ENCODE results near the gene TMX3. TPM values are rescaled to one million over a fixed set of nuclear protein-coding genes. Genes with fewer than 3 reads are reported as not detected.

Gene TMX3
- total and polyA plus RNA-seq, 2 donors (not counting 1 experiment from before 2014, with no cell fraction given): 107 TPM

GRCh38 chr18:68640861-68641260 lies 74.0 kb downstream of the TMX3 start:
- DNase-seq (ENCODE audit: low read depth in 2 of 2): no peak
- Histone ChIP-seq H3K79me2 (ENCODE audit: control insufficient read depth, insufficient read depth, low read length) (no peaks in the 10 kb centered on the region), H3K27ac (ENCODE audit: insufficient read depth, low read length) (no peak overlapping the region), H3K27me3 (ENCODE audit: control insufficient read depth, insufficient read depth, low read length) (no peaks in the 10 kb centered on the region), H2AFZ (ENCODE audit: low read length) (no peak overlapping the region), H3K4me2 (ENCODE audit: extremely low read depth, insufficient read depth, low read length) (no peak overlapping the region), H3K36me3 (ENCODE audit: control insufficient read depth, insufficient read depth, low read length) (no peaks in the 10 kb centered on the region), H3K4me1 (ENCODE audit: control insufficient read depth, extremely low read depth, insufficient read depth, low read length) (no peaks in the 10 kb centered on the region), H3K9me3 (ENCODE audit: control insufficient read depth, insufficient read depth, low read depth, low read length) (no peaks in the 10 kb centered on the region), H4K20me1 (ENCODE audit: control insufficient read depth, extremely low read depth, insufficient read depth, low read length) (no peaks in the 10 kb centered on the region), H3K9ac (ENCODE audit: insufficient read depth, low read length) (no peak overlapping the region), H3K4me3 (replicated peaks in 1 of 4; ENCODE audit: control extremely low read depth in 1 of 4, insufficient read depth in 1 of 4, low read depth in 3 of 4, low read length in 4 of 4) (no peak overlapping the region)
- TF ChIP-seq EZH2 (IDR thresholded peaks at IDR 0.05; ENCODE audit: low read length, missing control alignments) (no peak), CTCF (conservative IDR thresholded peaks at IDR 0.05 in 1 of 2, IDR thresholded peaks at IDR 0.05 in 1 of 2; ENCODE audit: low read depth in 1 of 2, low read length in 2 of 2) (no peak)

GRCh38 chr18:68638613-68639012 lies 76.3 kb downstream of the TMX3 start:
- TF ChIP-seq EZH2 (IDR thresholded peaks at IDR 0.05; ENCODE audit: low read length, missing control alignments) (no peak), CTCF (conservative IDR thresholded peaks at IDR 0.05 in 1 of 2, IDR thresholded peaks at IDR 0.05 in 1 of 2; ENCODE audit: low read depth in 1 of 2, low read length in 2 of 2) (no peak)
- Histone ChIP-seq H2AFZ (ENCODE audit: low read length) (no peak overlapping the region), H3K27me3 (ENCODE audit: control insufficient read depth, insufficient read depth, low read length) (no peaks in the 10 kb centered on the region), H3K4me3 (replicated peaks in 1 of 4; ENCODE audit: control extremely low read depth in 1 of 4, insufficient read depth in 1 of 4, low read depth in 3 of 4, low read length in 4 of 4) (no peak overlapping the region), H3K36me3 (ENCODE audit: control insufficient read depth, insufficient read depth, low read length) (no peaks in the 10 kb centered on the region), H3K9me3 (ENCODE audit: control insufficient read depth, insufficient read depth, low read depth, low read length) (no peaks in the 10 kb centered on the region), H3K27ac (ENCODE audit: insufficient read depth, low read length) (no peak overlapping the region), H3K4me1 (ENCODE audit: control insufficient read depth, extremely low read depth, insufficient read depth, low read length) (no peaks in the 10 kb centered on the region), H3K9ac (ENCODE audit: insufficient read depth, low read length) (no peak overlapping the region), H3K79me2 (ENCODE audit: control insufficient read depth, insufficient read depth, low read length) (no peaks in the 10 kb centered on the region), H4K20me1 (ENCODE audit: control insufficient read depth, extremely low read depth, insufficient read depth, low read length) (no peaks in the 10 kb centered on the region), H3K4me2 (ENCODE audit: extremely low read depth, insufficient read depth, low read length) (no peak overlapping the region)
- DNase-seq (ENCODE audit: low read depth in 2 of 2): no peak

- Histone ChIP-seq H3K4me1 (ENCODE audit: control insufficient read depth, extremely low read depth, insufficient read depth, low read length) (no peaks in the 10 kb centered on the region), H3K4me2 (ENCODE audit: extremely low read depth, insufficient read depth, low read length) (no peak overlapping the region), H2AFZ (ENCODE audit: low read length) (no peak overlapping the region), H3K36me3 (ENCODE audit: control insufficient read depth, insufficient read depth, low read length) (no peaks in the 10 kb centered on the region), H3K27me3 (ENCODE audit: control insufficient read depth, insufficient read depth, low read length) (no peaks in the 10 kb centered on the region), H3K9me3 (ENCODE audit: control insufficient read depth, insufficient read depth, low read depth, low read length) (no peaks in the 10 kb centered on the region), H4K20me1 (ENCODE audit: control insufficient read depth, extremely low read depth, insufficient read depth, low read length) (no peaks in the 10 kb centered on the region), H3K79me2 (ENCODE audit: control insufficient read depth, insufficient read depth, low read length) (no peaks in the 10 kb centered on the region), H3K27ac (ENCODE audit: insufficient read depth, low read length) (no peak overlapping the region), H3K9ac (ENCODE audit: insufficient read depth, low read length) (no peak overlapping the region), H3K4me3 (replicated peaks in 1 of 4; ENCODE audit: control extremely low read depth in 1 of 4, insufficient read depth in 1 of 4, low read depth in 3 of 4, low read length in 4 of 4) (no peak overlapping the region)
- no peak for DNase-seq (ENCODE audit: low read depth in 2 of 2)
- TF ChIP-seq EZH2 (IDR thresholded peaks at IDR 0.05; ENCODE audit: low read length, missing control alignments) (no peak), CTCF (conservative IDR thresholded peaks at IDR 0.05 in 1 of 2, IDR thresholded peaks at IDR 0.05 in 1 of 2; ENCODE audit: low read depth in 1 of 2, low read length in 2 of 2) (no peak)
These were observed 87.1 kb downstream of the TMX3 start for GRCh38 chr18:68627812-68628211.

Other genes starting within 250 kb of the TMX3 start
- 35.3 and 68.6 TPM in 2 replicates for gene CCDC102B, start 83.0 kb upstream of the TMX3 start, total RNA-seq
- gene CCDC102B, start 83.0 kb upstream of the TMX3 start, polyA plus RNA-seq: 9.7 and 33.7 TPM in 2 replicates

Measured in fibroblast of lung (primary cell).